GM19463 (cell line): ENCODE measurements around the gene APOA4.
"Not testable (repeated sequence)": the region's sequence is repeated elsewhere in the genome, so short reads cannot be mapped to it uniquely, and the experiment has no call there.

Source experiments
- ATAC-seq: cut with Tn5 transposase; IDR thresholded peaks from one replicate; pipeline ENCODE4 v1.9.1; 2021; ENCODE audit warnings: mild to moderate bottlenecking, moderate library complexity; ENCODE audit not compliant: unreplicated experiment

The APOA4 gene

DNA sequence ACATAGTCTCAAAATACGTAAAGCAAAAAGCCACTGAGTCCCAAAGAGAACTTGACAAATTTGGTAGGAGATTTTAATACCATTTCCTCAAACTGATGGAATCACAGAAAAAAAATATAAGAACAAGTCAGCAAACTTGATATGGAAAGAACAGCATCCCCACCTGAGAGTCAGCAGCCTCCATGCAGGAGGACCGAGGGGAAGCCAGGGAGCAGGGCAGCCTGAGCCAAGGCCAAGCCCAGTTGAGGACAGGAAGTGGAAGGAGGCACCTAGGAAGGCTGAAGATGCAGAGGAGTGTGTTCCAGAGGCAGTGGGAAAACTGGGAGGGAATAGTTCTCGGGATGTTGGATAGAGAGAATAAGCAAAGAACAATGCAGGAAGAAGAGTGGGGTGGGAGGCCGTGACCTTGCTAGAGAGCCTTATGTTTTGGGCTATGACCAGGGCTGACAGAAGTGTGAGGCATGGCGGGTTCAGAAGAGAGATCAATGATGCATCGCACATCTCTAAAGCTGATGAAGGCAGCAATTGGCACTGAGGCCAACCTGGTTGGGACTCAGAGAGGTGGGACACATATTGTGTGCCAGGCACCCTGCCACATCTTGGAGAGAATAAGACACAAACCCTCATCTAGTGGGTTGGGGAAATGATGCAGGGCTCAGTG, 15.4 kb downstream of the APOA4 start:
- no peak for ATAC-seq

DNA sequence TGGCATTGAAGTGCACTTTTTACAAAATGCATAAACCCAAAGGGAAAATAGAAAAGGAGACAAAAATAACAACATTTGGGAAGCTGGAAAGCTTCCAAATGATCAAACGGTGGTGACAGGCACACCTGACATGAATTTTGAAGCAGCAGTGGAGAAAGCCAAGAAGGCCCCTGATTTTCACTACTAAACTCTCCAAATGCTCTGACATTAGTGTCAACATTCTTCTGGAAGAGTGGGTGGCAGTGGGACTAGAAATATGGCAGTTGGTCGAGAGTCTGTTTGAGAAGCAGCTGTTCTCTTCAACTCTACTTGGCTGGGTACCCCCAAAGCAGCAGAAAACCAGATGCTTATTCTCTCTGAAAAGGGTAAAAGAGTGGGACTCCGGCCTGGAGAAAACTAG, 19.1 kb downstream of the APOA4 start:
- ATAC-seq, result no peak

DNA sequence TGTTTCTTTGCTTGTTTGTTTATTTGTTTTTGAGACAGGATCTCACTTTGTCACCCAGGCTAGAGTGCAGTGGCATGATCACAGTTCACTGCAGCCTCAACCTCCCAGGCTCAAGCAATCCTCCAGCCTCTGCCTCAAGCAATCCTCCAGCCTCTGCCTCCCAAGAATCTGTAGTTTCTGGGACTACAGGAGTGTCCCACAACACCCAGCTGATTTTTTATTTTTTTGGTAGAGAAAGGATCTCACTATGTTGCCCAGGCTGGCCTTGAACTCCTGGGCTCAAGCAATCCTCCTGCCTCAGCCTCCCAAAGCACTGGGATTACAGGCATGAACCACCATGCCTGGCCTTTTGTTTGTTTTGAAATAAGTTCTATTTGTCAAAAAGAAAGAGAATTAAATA, 21.4 kb downstream of the APOA4 start:
- not testable (repeated sequence) for ATAC-seq

DNA sequence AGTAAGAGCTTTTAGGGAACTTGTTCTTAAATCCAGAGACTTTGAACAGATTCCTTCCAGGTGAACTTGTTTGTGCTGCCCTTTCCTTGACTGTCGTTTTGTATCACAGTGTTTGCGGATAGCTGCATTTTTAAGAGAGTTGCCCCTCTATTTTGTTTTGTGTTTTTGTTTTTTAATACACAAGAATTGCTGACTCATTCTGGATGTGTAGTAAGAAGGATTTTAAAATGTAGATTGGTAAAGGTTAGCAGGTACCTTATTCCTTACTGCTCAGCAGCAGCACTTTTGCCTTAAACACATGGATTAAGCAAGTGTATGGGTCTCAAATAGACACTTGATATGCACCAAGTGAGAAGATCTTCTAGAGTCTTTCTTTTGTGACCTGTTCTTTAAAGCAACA, 22.5 kb downstream of the APOA4 start:
- ATAC-seq, result no peak

DNA sequence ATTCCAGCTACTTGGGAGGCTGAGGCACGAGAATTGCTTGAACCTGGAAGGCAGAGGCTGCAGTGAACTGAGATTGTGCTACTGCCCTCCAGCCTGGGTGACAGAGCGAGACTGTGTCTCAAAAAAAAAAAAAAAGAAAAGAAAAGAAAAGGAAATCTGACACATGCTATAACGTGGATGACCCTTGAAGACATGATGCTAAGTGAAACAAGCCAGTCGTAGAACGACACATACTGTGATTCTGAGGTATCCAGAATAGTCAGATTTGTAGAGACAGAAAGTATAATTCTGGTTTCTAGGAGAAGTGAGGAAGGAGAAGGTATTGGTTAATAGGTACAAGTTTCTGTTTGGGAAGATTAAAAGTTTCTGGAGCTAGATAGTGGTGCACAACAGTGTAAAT, 24.7 kb downstream of the APOA4 start:
- no peak for ATAC-seq

DNA sequence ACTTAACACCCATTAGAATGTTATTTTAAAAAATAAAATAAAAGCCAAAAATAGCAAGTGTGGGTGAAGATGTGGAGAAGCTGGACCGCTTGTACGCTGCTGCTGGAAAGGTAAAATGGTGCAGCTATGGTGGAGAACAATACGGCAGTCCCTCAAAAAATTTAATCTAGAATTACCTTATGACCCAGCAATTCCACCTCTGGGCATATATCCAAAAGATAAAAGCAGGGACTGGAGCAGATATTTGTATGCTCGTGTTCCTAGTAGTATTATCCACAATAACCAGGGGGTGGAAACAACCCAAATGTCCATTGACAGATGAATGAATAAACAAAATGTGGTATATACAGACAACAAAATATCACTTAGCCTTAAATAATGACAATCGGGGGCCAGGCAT, 25.3 kb downstream of the APOA4 start:
- ATAC-seq, result no peak

DNA sequence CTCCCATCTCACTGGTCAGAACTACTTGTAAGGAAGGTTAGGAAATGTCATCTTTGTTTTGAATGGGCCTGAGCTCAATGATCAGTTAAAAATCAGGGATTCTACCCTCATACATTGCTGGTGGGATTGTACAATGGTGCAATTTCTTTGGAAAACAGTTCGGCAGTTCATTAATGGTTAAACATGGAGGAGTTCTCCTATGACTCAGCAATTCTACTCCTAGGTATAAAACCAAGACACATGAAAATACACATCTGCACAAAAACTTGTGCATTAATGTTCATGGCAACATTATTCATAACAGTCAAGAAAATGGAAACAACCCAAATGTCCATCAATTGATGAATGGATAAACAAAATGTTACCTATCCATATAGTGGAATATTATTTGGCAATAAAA, 26.6 kb downstream of the APOA4 start:
- ATAC-seq, result no peak

DNA sequence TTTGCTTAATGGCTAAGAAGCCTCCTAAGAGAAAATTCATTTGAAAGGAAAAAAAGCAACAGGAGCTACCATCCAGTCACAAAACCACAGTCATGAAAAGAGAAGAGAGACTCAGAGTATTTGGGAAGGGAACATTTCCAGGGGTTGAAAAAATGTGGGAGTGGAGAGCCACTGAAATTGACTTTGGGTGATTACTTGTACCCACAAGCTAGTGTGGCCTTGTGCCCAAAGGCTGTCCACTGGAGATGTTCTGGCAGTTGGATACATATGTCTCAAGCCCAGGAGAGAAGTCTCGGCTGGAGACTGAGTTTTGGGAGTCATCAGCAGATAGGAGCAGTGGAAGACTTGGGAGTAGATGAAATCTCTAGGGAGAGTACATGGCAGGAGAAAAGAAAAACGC, 28.3 kb downstream of the APOA4 start:
- no peak for ATAC-seq

DNA sequence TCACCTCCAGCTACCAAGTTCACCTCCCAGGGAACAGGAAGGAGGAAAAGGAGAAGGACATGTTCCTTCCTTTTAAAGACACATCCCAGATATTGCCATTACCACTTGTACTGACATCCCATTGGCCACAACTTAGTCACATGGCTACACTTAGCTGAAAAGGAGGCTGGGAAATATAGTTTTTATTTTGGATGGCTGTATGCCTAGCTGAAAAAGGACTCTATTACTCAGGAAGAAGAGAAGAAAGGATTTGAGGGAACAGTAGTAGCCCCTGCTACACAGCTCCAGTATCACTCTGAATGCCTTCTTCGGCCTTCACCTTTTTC, 29.4 kb downstream of the APOA4 start:
- no peak for ATAC-seq

DNA sequence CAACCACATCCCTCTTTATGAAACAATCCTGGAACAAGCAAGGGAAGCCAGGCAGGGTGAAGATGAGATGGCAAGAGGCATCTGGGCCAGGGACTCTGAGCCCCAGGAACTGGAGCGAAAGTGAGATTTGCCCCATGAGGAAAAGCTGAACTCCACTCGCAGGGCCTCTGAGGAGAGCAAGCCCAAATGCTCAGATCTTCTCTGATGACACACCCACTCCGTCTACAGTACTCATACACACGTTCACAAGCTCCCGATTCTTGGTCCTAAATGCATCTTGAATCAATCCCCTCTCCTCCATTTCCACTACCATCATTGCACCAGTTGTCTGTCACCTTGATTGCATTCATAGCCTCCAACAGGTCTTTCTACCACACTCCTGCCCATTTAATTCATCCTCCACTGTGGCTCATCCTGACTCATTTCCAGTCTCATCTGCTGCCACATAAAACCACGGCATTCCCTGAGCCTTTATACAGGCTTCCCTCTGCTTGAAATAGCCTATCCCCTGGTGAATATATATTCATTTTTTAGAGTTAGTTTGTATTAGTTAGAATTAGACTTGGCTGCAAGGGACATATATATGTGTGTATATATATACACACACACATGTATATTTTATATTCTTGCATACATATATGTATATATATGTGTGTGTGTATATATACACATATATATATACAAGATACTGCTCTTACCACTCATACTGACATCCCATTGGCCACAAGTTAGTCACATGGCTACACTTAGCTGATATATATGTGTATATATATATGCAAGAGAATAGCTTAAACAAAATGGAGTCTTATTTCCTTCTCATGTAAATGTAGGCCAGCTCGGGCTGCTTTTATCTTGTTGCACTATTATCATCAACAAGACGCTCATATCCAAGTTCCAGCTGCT, 30.0 kb downstream of the APOA4 start:
- ATAC-seq, result no peak

DNA sequence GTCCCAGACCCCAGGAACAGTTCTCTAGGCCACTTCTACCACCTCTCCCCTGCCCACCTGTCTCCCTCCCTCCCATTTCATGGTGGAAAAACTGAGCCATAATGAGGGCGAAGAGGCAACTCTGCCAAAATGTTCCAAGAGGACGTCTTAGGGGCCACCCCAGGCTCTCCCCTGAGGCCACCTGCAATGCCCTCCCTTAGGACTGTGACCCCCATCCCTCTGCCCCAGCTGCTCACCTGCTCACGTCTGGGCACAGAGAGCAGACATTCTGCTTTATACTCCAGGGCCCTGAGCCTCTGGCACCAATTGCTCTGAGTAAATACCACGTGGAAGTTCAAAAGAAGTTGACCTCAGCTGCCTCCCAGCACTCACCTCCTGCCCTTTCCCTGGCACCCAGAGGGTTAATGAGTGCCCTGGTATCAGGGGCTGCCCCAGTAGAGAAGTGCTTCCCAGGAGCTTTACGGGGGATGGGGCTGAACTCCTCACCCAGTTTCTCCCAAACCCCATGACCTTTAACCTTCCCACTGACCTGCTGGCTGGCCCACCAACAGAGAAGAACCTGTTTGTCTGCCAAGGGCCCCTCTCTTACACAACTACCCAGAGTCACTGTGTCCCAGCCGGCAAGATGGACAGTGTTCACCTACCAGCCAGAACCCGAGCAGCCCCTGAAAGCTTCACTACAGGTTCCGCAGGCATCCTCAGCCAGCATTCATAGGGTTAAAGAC, 30.8 kb downstream of the APOA4 start:
- no peak for ATAC-seq

DNA sequence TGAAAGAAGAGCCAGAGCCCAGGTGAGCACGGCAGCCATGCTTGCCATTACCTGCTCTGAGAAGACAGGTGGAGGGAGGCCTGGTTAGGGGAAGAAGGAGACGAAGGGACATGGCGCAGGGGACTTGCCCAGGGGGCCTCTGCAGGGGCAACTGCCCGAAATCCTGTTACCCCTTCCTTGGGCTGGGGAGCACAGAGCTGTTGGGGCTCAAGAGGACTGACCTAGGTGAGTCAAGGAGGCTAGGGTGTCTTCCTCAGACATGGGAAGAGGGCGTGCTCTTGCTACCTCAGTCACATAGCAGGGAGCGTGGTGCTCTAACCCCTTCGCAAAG, 31.3 kb downstream of the APOA4 start, which contains the start of gene APOA5:
TSS of gene APOA5 (minus strand) at position 67 of the 331 bp plus-strand sequence. CDS start at position 48, 19 bp downstream.
- ATAC-seq, result no peak

DNA sequence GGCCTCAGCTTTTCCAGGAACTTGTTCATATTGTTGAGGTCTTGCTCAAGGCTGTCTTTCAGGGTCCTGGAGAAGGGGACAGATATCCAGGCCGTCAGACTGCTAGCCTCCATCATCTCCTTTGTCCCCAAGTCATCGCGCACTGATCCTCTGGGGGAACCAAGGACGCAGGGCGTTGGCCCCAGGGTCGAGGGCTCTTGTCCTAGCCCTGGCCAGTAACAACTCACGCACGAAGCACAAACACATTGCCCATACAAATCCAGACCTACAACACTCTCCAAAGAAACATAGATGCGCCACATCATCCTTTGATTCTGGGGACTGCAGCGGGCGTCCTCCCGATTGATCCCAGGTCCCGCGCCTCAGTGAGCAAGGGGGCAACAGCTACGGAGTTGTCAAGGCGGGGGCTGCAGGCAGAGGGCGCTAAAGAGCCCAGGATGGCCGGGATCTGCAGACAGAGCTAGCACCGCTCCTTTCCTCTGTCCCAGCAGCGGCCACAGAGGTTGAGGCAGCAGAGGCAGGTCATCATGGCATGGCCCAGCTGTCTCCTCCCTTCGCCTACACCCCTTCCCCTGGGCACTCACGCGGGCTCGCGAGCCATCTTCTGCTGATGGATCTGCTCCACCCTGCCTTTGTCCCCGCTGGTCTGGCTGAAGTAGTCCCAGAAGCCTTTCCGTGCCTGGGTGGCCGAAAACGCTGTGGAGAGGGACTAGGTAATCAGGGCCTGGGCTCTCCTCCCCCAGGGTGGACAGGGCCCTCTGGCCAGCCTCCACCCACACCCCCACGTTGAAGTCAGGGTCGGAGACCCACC, 31.9 kb downstream of the APOA4 start:
- ATAC-seq, result no peak

DNA sequence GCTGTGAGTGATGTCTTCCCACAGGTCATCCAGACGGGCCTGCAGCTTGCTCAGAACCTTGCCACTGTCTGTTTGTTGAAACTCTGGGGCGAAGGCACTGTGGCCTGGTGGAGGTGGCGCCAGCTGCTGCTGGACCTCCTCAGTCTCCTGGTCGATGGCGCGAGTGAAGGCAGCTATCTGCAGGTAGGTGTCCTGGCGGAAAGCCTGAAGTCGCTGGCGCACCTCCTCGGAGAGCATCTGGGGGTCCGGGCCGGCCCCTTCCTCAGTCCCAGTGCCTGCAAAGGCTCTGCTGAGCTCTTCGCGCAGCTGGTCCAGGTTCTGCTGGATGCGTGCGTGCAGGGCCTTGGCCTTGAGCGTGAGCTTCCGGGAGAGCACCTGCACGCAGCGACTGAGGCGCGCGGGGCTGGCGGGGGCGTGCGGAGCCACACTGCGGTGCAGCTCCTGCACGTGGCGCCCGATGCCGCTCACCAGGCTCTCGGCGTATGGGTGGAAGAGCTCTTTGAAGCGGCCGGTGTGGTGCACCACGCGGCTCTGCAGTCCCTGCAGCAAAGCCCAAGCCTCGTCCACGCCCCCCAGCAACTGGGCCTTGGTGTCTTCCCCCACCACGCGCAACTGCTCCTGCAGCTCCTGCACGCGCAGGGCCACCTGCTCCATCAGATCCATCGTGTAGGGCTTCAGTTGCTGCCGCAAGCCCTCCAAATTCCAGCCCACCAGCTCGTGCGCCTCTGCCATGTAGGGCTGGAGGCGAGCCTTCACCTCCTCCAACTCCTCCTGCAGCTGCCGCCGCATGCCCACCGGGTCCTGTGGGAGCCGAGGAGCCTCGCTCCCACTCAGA, 32.7 kb downstream of the APOA4 start:
- ATAC-seq, result no peak

DNA sequence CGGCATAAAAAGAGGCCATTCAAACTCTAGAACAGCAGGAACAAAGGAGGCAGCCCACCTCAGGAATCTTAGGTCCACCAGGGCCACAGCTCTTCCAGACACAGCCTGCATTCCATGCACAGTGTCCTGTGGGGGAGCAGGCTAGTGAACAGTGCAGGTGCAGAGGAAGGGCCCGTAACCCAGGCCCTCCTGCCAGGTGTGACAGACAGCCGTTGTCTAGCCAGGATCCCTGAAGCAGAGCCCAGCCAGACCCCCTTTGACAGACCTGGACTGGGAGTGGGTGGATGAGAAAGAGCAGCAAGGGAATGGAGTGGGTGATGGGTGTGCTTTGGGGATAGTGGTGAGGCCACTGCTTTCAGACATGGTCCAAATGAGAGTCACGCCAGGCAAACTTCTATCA, 34.1 kb downstream of the APOA4 start:
- no peak for ATAC-seq

DNA sequence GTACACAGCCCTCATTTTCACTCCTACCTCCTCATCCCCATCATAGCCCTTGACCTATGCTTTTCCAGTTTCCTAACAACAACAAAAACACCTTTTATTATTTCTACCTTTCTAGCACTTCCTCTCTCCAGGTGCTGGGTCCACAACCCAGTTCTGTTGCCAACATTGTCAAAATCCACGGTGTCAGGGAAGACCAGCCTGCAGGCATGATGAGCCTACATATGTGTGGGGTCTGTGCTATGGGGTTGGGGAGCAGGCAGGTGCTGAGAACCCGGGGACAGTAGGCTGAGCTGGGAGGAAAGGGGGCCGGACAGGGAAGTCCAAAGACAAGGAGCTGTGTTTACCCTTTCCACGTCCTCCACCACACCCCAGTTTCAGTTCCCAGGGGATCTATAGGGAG, 34.6 kb downstream of the APOA4 start:
- no peak for ATAC-seq

DNA sequence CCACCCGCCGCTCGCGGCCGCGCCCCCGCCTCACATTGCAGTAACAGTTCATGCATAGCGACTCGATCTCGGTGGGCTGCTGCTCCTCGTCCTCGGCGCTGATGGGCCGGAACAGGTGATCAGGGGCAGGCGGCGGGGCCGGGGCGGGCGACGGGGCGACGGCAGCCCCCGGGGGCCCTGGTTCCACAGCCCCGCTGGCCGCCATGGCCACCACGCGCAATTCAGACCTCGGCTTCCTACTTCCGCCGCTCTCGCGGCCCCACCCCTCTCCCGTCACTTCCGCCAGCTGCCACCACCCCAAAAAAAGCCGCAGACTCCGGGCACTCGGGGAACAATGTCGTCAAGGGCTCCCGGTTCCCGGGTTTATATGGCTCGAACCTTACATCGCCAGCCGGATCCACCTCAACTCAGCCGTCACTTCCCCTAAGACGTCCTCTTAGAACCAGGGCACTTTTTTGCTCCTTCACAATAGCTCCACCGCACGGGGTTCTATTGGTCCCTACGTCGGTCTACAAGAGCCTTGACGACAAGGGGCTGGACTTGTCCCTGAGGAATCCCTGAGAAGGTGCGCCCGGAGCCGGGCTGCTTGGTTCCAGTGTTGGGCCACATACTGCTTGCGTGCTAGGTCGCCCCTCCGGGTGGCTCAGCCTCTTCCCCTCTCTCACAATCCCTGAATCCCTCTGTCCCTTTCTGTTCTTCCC, 35.2 kb downstream of the APOA4 start, which contains the start of gene ZPR1:
TSS of gene ZPR1 (minus strand) at position 238 of the 701 bp plus-strand sequence. CDS start at position 205, 33 bp downstream.
- ATAC-seq, result peak; percentile 95

DNA sequence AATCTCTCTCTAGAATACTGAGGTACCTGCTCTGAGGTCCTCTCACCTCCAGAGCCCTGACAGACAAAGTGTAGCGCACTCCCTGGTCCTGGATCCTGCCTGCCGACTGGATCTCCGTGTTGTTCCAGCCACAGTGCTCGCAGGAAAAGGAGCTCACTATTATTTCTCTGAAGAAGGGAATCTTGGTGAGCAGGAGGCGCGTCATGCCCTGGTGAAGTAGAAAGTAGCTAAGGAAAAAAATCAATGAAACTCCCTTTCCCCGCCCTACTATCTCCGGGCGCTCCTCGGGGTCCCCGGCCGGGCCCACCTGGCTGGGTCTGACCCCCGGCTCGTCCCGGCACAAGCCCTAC, 35.7 kb downstream of the APOA4 start:
- ATAC-seq, result no peak

DNA sequence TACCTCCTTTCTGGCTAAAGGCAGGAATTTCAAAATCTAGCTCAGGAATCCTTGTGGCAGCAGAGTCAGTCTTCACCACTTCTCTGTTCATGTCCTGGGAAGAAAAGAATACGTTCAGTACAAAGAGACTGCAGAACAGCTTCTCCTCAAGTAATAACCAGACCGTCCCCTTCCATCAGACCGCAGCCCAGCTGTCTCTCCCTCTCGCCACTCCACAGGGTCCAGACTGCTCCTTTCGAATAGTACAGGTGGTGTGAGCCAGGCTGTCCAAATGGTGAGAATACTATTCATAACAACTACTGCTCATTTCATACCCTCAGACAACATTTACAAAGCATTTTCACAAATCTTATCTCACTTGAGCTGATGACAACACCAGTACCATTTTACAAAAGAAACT, 36.1 kb downstream of the APOA4 start:
- ATAC-seq, result no peak

DNA sequence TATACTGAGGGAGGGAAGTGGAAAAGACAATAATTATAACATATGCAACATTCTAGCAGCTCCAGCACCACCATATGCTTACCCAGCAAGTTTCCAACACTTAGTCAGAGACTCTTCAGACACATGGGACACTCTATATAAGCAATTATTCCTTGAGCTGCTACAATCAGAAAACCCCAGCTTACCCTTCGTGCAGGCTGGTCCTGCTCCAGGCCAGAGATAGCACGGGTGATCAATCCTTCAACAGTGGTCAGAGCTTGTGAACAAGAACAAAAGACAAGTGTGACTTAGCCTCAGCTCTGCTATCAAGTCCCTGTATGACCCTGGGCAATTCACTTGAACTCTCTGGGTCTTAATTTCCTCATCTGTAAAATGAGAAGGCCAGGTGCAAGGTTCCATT, 36.8 kb downstream of the APOA4 start:
- no peak for ATAC-seq
